Pancreas (tissue), 10 donors: Measurements from ENCODE around the gene MEGF11. TPM values are rescaled to one million over a fixed set of nuclear protein-coding genes. Genes with fewer than 3 reads are reported as not detected.

Experiments used
- ATAC-seq, 4 donors: fragments of 200-7000 bp; cut with Tn5 transposase; one replicate each; pipeline versions ENCODE4 v1.8.0 to v1.9.1; 2020; ENCODE audit warnings: mild to moderate bottlenecking in 4 of 4, moderate library complexity in 4 of 4
- DNase-seq, 6 donors: peaks; one replicate each; pipeline ENCODE4 v3.0.0-alpha.2; 2020
- FAIRE-seq: peaks from 2 replicates; lab custom pipeline; 2012; peaks lifted over from hg19 to GRCh38; lab: Jason Lieb, UNC
- H3K27ac ChIP-seq, 4 donors: fragments of 200-600 bp; sonication (generic); 1 replicate in 3 of 4; 2 replicates in 1 of 4; pipeline versions ENCODE4 v1.5.0 to v1.8.0; 2020
- H3K27me3 ChIP-seq, 4 donors: fragments of 200-600 bp; one replicate each; pipeline ENCODE4 v1.8.0; 2021
- H3K36me3 ChIP-seq, 3 donors: fragments of 200-600 bp; sonication (generic) in 1 of 3; one replicate each; pipeline versions ENCODE4 v1.5.0 to v1.8.0; 2020 to 2021
- H3K4me1 ChIP-seq, 3 donors: fragments of 200-600 bp; one replicate each; pipeline ENCODE4 v1.8.0; 2021
- H3K4me3 ChIP-seq, 4 donors: fragments of 200-600 bp; sonication (generic) in 2 of 4; one replicate each; pipeline versions ENCODE4 v1.5.0 to v1.8.0; 2020 to 2021
- H3K9me3 ChIP-seq, 4 donors: fragments of 200-600 bp; one replicate each; pipeline ENCODE4 v1.8.0; 2021
- WGBS, 2 donors: extraction: QIAGEN DNeasy Blood & Tissue Kit; methylation state at CpG; one replicate each; pipeline ENCODE4 v1.1.7; 2013; 5-methylcytosine and 5-hydroxymethylcytosine counted together
- intact Hi-C, 3 donors: fragments of 100-400 bp; cut with DNase I; formaldehyde crosslinking; loops; one replicate each; pipeline versions ENCODE4 v1.11.1 to v1.14.2; 2022
- polyA plus RNA-seq, 2 donors: library from polyadenylated mRNA; stranded (reverse); fragments of 200-250 nt; gene quantifications; one replicate each; pipeline ENCODE4 v1.2.3, GENCODE V29; 2013
- total RNA-seq, 6 donors: library from RNA; stranded (reverse); fragmentation: NEBNext Ultra II Directional in 4 of 6; extraction: Animal tissue kit (Norgen Biotek cat#: 25700) in 4 of 6; gene quantifications; one replicate each; pipeline versions ENCODE4 v1.2.1 to v1.2.4, GENCODE V29; 2021 to 2023
- TF ChIP-seq, protein P1 (sequence below), 4 donors: fragments of 200-600 bp; sonication (generic) in 3 of 4; IDR thresholded peaks; one replicate each; pipeline versions ENCODE4 v1.5.0 to v1.8.0; 2021; ENCODE audit warnings: antibody characterized with exemption in 4 of 4
- donor health status: healthy with polysubstance abuse.
- donor health status: DM: no; HTN: no; CAD: no; lungs with moderate emphysema.
- donor health status: DM: no; HTN: no; CAD: no.
- donor health status: control.
- donor health status: control.
- donor health status: Bipolar disorder and iron deficiency.
- donor health status: DM: yes; HTN: yes; CAD: no.
- donor health status: DM: no; HTN: no; CAD: no.
- donor health status: DM: no; HTN: no; CAD: no.
- donor health status: DM: yes; HTN: yes; CAD: no.

MEGF11 gene
- total and polyA plus RNA-seq, 8 donors, result 0.19 to 0.87 (median 0.37) TPM

DNA sequence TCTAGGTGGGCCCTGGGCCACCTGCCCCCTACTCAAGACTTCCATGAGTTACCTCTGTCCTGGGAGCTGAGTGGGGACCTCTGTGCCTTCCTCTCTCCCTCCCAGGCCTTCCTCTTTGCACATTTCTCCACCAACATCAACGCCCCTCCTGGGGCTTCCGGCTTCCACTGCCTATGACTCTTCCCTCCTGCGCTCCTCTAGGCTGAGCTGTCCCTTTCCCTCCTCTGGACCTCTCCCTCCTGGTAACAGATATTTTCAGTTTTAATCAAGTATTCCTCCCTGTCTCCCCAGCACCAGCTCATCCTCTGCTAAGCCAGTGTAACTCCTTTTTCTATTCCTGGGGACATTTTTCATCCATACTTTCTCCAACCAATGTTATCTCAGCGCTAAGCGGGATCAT lies 223.9 kb downstream of the MEGF11 start:
- WGBS, 2 donors, result 83 to 84% methylated on average over 5 of the region's 5 CpGs

GRCh38 chr15:66027268-66027805 lies 226.2 kb downstream of the MEGF11 start:
- Histone ChIP-seq H3K36me3 (no peaks in the 10 kb centered on the region), H3K27ac (no peak overlapping the region), H3K4me1 (no peaks in the 10 kb centered on the region), H3K9me3 (no peaks in the 10 kb centered on the region), H3K4me3 (no peak overlapping the region), H3K27me3 (no peaks in the 10 kb centered on the region)
- DNase-seq (no peak), ATAC-seq (no peak), FAIRE-seq (no peak)
- WGBS, 2 donors, result 63 to 67% methylated on average over 5 of the region's 5 CpGs
- TF ChIP-seq, protein P1, sequence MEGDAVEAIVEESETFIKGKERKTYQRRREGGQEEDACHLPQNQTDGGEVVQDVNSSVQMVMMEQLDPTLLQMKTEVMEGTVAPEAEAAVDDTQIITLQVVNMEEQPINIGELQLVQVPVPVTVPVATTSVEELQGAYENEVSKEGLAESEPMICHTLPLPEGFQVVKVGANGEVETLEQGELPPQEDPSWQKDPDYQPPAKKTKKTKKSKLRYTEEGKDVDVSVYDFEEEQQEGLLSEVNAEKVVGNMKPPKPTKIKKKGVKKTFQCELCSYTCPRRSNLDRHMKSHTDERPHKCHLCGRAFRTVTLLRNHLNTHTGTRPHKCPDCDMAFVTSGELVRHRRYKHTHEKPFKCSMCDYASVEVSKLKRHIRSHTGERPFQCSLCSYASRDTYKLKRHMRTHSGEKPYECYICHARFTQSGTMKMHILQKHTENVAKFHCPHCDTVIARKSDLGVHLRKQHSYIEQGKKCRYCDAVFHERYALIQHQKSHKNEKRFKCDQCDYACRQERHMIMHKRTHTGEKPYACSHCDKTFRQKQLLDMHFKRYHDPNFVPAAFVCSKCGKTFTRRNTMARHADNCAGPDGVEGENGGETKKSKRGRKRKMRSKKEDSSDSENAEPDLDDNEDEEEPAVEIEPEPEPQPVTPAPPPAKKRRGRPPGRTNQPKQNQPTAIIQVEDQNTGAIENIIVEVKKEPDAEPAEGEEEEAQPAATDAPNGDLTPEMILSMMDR (IDR thresholded peaks at IDR 0.05), result no peak
- intact Hi-C loops, result no loop called here

More for the DNA sequence above, 223.9 kb downstream of the MEGF11 start:
- Histone ChIP-seq H3K27me3 (no peaks in the 10 kb centered on the region), H3K36me3 (no peaks in the 10 kb centered on the region), H3K9me3 (no peaks in the 10 kb centered on the region), H3K4me3 (no peak overlapping the region), H3K27ac (no peak overlapping the region), H3K4me1 (no peaks in the 10 kb centered on the region)
- TF ChIP-seq, protein P1 (IDR thresholded peaks at IDR 0.05), result no peak
- no peak for FAIRE-seq
- intact Hi-C loops, result no loop called here
- no peak for DNase-seq
- no peak for ATAC-seq

- TF ChIP-seq, protein P1 (IDR thresholded peaks at IDR 0.05), result no peak
- intact Hi-C loops, result no loop called here
- FAIRE-seq, result no peak
- no peaks in the 10 kb centered on the region for H3K9me3 ChIP-seq
- no peak overlapping the region for H3K4me3 ChIP-seq
- no peak for ATAC-seq
- no peaks in the 10 kb centered on the region for H3K27me3 ChIP-seq
- H3K4me1 ChIP-seq, result no peaks in the 10 kb centered on the region
- H3K36me3 ChIP-seq, result no peaks in the 10 kb centered on the region
- WGBS, 2 donors, result 81 to 84% methylated on average over 7 of the region's 7 CpGs
- no peak for DNase-seq
- no peak overlapping the region for H3K27ac ChIP-seq
Observed at GRCh38 chr15:66025972-66026371, 227.6 kb downstream of the MEGF11 start.

DNA sequence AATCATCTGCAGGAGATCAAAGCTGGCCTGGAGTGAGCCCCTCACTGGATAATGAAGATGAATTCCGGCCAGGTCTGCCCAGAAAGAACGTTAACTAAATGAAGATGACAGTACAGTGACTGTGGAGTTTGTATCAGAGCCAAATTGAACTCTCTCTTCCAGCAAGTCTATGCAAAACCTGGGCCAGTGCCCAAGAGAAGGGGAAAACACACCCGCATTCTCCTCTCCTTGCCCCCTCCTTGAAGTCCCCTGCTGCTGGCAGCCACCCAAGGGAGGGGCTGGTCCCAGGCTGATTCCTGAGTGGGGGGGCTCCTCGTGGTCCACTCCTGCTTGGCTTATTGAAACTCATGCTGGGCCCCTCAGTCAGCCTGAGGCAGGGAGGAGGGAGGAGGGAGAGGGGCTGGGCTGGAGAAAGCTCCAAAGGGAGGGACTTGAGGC lies 228.5 kb downstream of the MEGF11 start:
- FAIRE-seq (no peak), DNase-seq (no peak), ATAC-seq (no peak)
- H3K9me3 ChIP-seq, result no peaks in the 10 kb centered on the region
- no peaks in the 10 kb centered on the region for H3K27me3 ChIP-seq
- 36 to 38% methylated on average over 4 of the region's 4 CpGs for WGBS, 2 donors
- H3K27ac ChIP-seq, result no peak overlapping the region
- H3K36me3 ChIP-seq, result no peaks in the 10 kb centered on the region
- TF ChIP-seq, protein P1 (IDR thresholded peaks at IDR 0.05), result no peak
- H3K4me3 ChIP-seq, result no peak overlapping the region
- intact Hi-C loops, result no loop called here
- no peaks in the 10 kb centered on the region for H3K4me1 ChIP-seq

DNA sequence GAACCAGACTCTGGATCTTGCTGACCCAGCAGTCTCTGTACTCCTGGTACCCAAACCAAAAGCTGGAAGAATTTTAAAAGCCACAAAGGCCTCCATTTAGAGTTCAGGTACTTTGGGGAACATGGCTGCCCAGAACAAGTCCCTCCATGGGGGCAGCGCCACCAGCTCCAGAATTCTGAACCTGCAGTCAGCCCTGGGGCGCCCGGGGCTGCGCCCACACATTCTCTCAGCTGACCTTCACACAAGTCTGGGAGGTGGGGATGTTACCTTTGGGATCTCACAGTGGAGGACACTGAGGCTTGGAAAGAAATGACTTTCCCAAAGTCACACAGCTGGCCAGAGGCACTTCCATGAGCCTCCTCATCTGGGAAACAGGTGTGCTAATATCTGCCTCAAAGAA lies 229.4 kb downstream of the MEGF11 start:
- DNase-seq (no peak), ATAC-seq (no peak), FAIRE-seq (no peak)
- H3K27me3 ChIP-seq, result no peaks in the 10 kb centered on the region
- 91 to 96% methylated on average over 4 of the region's 4 CpGs for WGBS, 2 donors
- TF ChIP-seq, protein P1 (IDR thresholded peaks at IDR 0.05), result no peak
- H3K27ac ChIP-seq, result no peak overlapping the region
- no peak overlapping the region for H3K4me3 ChIP-seq
- intact Hi-C loops, result no loop called here
- H3K36me3 ChIP-seq, result no peaks in the 10 kb centered on the region
- H3K9me3 ChIP-seq, result no peaks in the 10 kb centered on the region
- no peaks in the 10 kb centered on the region for H3K4me1 ChIP-seq
